Hematopoietic multipotent progenitor cell treated with erythropoietin and hydrocortisone succinate and interleukin-3 and kit ligand, for 17 days (in vitro differentiated cells): ENCODE measurements around the gene CYP39A1.
A peak's percentile ranks its signal among the peaks of the same experiment; 100 is the strongest.

Source experiments
- DNase-seq: peaks from one replicate; pipeline ENCODE4 v3.0.0-alpha.2; 2015; ENCODE audit warnings: low spot score

The CYP39A1 gene, protein sequence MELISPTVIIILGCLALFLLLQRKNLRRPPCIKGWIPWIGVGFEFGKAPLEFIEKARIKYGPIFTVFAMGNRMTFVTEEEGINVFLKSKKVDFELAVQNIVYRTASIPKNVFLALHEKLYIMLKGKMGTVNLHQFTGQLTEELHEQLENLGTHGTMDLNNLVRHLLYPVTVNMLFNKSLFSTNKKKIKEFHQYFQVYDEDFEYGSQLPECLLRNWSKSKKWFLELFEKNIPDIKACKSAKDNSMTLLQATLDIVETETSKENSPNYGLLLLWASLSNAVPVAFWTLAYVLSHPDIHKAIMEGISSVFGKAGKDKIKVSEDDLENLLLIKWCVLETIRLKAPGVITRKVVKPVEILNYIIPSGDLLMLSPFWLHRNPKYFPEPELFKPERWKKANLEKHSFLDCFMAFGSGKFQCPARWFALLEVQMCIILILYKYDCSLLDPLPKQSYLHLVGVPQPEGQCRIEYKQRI

DNA sequence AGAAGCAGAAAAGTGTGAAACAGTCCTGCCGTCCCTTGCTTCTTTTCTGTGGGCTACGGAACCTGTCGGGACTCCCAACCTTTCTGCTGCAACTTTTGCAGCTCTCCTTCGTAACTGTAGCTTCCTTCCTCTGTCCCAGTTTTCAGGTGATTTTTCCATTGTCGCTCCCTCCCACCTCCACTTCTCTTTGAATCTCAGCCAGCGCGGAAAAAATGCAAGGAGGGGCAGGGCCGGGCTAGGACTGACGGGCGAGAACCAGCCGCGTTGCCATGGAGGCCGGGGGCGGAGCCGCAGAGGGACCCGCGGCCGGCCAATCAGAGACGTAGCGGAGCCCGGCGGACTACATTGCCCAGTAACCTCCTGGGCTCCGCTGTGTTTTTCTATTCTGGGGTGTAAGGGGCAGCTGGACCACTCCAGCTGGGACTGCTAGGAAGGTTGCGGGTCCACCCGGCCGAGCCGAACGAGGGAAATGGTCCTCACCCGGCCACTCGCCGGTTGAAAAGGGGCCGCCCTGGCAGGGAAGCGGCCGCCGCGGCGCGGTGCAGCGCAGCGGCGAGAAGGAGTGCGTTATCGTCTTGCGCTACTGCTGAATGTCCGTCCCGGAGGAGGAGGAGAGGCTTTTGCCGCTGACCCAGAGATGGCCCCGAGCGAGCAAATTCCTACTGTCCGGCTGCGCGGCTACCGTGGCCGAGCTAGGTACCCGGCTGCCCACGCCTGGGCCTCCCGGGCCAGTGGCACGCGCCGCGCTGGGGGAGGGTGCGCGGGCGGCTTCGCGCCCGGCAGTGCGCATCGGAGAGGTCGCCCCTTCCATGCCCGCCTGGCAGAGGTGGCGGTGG, at the start of gene CYP39A1, which contains the start of gene SLC25A27:
CYP39A1 (minus strand) TSS at position 216 of the 836 bp plus-strand sequence. CDS start 236 bp downstream, outside the sequence.
SLC25A27 (plus strand) TSS at position 373 of the 836 bp plus-strand sequence; CDS start at position 591, 218 bp downstream.
- peak; percentile 44 for DNase-seq

- no peak for DNase-seq
These were observed 47.4 kb upstream of the CYP39A1 start for GRCh38 chr6:46699970-46700369.

GRCh38 chr6:46690911-46691451, 38.4 kb upstream of the CYP39A1 start:
- no peak for DNase-seq

DNA sequence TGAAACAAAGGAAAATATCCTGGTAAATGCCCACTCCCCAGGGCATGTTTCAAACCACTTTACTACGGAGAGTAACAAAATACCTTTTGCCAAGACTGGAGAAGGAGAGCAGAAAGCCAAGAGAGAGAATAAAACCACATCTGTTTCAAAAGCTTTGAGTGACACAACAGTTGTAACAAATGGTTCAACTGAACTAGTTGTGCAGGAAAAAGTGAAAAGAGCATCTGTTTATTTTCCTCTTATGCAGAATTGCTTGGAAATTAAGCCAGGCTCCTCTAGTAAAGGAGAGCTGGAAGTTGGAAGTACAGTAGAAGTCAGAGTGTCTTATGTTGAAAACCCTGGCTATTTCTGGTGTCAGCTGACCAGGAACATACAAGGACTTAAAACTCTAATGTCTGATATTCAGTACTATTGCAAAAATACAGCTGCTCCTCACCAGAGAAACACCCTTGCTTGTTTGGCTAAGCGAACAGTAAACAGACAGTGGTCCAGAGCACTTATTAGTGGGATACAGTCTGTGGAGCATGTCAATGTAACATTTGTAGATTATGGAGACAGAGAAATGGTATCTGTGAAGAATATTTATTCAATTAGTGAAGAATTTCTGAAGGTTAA, 37.6 kb upstream of the CYP39A1 start:
- no peak for DNase-seq

DNA sequence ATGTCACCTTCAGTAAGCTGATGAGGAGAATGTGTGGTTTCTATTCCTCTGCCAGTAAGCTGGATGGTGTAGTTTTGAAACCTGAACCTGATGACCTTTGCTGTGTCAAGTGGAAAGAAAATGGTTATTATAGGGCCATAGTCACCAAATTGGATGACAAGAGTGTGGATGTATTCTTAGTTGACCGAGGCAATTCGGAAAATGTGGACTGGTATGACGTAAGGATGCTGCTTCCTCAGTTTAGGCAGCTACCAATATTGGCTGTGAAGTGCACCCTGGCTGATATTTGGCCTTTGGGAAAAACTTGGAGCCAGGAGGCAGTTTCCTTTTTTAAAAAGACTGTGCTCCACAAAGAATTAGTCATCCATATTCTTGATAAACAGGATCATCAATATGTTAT, 37.0 kb upstream of the CYP39A1 start:
- DNase-seq = no peak

DNA sequence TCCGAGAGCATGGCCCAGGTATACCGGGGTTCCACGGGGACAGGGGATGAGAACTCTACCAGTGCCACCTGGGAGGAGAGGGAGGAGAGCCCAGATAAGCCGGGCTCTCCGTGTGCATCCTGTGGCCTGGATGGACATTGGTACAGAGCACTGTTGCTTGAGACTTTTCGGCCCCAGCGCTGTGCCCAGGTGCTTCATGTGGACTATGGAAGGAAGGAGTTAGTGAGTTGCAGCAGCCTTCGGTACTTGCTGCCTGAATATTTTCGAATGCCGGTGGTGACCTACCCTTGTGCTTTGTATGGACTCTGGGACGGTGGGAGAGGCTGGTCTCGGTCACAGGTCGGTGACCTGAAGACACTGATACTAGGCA, 36.3 kb upstream of the CYP39A1 start:
- no peak for DNase-seq

DNA sequence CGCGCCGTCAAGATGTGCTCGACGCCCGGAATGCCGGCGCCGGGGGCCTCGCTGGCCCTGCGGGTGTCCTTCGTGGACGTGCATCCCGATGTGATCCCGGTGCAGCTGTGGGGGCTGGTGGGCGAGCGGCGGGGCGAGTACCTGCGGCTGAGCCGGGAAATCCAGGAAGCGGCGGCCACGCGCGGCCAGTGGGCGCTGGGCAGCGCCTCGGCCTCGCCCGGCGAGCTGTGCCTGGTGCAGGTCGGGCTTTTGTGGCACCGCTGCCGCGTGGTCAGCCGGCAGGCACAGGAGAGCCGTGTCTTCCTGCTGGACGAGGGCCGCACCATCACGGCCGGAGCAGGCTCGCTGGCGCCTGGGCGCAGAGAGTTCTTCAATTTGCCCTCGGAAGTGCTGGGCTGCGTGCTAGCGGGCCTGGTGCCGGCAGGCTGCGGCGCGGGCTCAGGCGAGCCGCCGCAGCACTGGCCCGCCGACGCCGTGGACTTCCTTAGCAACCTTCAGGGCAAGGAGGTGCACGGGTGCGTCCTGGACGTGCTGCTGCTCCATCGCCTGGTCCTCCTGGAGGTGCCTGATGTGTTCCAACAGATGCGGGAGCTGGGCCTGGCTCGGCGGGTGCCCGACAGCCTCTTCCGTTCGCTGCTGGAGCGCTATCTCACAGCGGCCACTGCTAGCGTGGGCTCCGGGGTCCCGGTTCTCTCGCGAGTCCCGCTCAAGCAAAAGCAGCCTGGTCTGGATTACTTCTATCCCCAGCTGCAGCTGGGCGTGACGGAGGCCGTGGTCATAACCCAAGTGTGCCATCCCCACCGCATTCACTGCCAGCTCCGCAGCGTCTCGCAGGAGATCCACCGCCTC, 35.7 kb upstream of the CYP39A1 start:
- DNase-seq = no peak

GRCh38 chr6:46687619-46688097, 35.0 kb upstream of the CYP39A1 start, which contains the start of gene TDRD6:
Gene TDRD6, plus strand, starts transcription at chr6:46687885. Its CDS starts 244 bp downstream, at chr6:46688129.
- no peak for DNase-seq

GRCh38 chr6:46684771-46685170, 32.2 kb upstream of the CYP39A1 start:
- no peak for DNase-seq

GRCh38 chr6:46677314-46677654, 24.7 kb upstream of the CYP39A1 start:
- no peak for DNase-seq

- DNase-seq = no peak
These were observed 24.1 kb upstream of the CYP39A1 start for GRCh38 chr6:46676604-46677313.

GRCh38 chr6:46674410-46674809, 21.8 kb upstream of the CYP39A1 start:
- no peak for DNase-seq

DNA sequence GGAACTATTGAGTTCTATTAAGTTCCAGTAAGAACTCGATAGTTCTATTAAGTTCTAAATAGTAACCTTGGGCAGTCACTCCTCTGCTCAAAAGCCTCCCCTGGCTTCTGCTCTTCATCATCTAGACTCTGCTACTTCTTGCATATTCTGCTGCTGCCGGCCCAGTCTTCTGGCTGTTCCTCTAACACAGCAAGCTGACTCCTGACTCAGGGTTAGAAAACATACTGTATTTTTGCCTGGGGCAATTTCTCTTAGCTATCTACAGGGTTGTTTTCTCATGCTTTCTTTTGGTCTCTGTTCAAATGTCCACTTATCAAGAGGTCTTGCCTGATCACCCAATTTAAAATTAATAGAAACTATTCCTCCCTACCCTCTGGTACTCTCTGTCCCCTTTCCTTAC, 14.8 kb upstream of the CYP39A1 start:
- no peak for DNase-seq

DNA sequence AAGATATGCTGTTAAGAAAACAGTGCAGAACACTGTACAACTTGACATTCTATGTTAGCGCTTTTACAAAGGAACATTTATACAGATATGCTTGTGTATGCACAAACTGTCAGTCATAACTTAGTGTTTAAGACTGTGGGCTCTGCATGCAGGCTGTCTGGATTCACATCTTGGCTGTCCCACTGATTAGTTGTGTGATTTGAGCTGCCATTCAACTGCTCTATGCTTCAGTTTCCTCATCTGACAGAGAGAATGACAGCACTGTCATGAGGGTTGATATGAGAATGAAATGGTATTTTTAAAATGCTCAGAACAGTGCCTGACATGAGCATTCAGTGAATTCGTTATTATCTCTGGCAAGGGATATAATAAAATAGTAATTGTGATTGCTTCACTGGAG, 8.9 kb upstream of the CYP39A1 start:
- no peak for DNase-seq

DNA sequence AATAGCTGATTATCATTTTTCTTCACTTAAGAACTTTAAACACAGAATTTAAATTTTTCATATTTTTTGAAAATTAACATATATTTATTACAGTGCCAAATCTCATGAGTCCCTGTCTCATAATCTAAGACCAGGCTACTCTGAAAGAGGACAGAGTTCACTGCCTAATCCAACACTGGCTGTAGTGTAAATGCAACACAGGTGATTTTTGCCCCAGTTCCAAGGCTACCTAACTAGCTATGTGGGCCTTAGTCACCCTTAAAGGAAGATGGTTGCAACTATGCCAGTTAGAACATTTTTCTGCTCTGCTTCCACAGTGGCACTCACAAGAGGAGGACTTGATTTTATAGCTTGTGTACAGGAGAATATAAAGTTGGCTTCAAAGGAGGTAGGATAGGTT, 5.0 kb upstream of the CYP39A1 start:
- DNase-seq = no peak

GRCh38 chr6:46655803-46656202, 3.2 kb upstream of the CYP39A1 start:
- DNase-seq = no peak

- no peak for DNase-seq
These were observed 999 bp upstream of the CYP39A1 start for GRCh38 chr6:46653439-46654195.

DNA sequence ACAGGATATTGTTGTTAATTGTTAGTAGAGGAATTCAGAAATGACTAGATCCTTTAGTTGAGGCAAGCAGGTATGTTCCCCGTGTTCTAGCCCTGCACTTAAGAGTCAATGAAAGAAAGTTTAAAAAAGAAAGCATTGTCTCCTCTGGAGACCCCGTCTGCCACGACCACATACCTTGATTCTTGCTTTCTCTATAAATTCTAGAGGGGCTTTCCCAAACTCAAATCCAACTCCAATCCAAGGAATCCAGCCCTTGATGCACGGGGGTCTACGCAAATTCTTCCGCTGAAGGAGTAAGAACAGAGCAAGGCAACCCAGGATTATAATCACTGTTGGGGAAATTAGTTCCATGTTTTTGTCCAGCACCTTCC, 401 bp downstream of the CYP39A1 start:
- no peak for DNase-seq

DNA sequence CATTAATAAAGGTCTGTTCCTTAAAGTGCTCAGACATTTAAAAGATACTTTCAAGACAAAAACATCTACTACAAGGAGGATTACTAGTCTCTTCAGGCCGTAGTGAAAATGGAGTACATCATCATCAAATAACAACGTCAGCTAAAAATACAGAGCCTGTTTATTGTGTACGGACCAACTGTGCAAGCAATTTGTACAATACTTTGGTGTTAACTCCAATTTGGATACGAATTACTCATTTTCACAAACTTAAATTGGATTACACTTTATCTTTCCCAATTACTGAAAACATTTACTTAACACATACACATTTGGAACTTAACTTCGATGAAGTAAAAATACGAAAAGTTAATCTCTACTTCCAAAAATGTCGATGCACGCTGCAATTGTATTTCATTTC, 802 bp downstream of the CYP39A1 start:
- no peak for DNase-seq

GRCh38 chr6:46651006-46651405, 1.6 kb downstream of the CYP39A1 start:
- no peak for DNase-seq
